Hypothalamus (tissue), 51 donors: ENCODE measurements around the gene ANXA4.

Experiments used
- DNase-seq, 51 donors: peaks; one replicate each; lab custom pipeline; 2025; lab: John Stamatoyannopoulos, UW

ANXA4 gene

DNA sequence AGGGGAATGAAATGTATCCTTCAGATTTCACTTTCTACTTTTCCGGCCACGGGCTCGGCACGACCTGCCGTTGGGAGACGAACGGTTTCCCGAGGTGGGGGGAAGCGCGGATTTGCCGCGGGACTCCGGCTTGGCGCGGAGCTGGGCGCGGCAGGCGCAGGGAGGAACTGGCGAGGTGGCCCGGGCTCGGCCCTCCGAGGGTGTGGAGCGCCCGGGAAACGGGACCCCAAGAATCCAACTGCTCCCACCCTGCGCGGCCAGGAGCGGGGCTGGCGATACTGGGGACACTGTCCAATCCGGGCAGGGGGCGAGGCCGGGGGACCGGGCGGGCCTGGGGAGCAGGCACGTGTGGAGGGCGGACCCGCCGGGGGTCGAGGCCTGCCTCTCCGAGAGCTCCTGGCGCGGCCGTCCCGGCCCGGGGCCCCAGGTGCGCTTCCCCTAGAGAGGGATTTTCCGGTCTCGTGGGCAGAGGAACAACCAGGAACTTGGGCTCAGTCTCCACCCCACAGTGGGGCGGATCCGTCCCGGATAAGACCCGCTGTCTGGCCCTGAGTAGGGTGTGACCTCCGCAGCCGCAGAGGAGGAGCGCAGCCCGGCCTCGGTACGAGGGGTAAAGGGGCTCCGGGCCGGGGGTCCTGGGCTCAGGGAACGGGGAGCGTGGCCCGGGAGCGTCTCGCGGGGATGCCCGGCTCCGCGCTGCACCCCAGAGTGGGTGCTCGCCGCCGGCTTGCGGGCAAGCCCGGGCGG is at the start of gene ANXA4:
ANXA4 (plus strand) TSS at position 560 of the 747 bp plus-strand sequence. CDS start 39,432 bp downstream, outside the sequence.
- peak in 37 of 51 donors; percentile 6 to 63 (median 28) for DNase-seq

GRCh38 chr2:69692424-69692823 is 49.5 kb upstream of the ANXA4 start:
- no peak for DNase-seq

DNA sequence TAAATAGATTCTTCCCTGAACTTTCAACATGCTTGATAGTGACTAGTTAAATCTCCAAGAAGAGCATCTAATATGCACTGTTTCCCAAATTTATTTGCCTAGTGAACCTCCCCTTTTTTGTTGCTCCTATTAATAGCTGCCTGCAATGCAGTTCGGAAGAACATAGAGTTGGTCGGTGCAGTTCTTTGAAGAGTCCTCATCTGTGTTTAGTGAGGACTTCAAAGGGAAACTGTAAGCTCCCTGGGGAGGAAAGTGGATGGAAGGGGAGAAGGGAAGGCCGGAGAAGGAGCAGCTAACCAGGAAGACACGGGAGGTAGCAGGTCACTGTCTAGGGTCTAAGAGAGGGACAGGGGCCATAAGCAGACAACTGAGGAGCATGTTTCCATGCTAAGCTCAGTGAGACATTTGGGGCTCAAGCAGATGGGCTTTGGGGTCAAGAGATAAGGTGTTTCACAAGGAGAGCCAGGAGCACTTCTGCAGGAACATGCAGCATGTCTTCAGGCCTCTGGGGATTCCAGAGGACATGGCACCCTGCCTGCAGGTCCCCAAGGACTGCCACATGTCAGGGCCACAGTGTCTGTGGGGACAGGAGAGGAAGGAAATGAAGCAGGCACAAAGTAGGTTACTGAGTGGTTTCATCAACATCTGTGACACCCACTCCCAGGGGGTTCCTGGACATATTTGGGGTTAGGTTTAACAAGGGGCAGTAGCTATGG is 48.7 kb upstream of the ANXA4 start:
- no peak for DNase-seq

DNA sequence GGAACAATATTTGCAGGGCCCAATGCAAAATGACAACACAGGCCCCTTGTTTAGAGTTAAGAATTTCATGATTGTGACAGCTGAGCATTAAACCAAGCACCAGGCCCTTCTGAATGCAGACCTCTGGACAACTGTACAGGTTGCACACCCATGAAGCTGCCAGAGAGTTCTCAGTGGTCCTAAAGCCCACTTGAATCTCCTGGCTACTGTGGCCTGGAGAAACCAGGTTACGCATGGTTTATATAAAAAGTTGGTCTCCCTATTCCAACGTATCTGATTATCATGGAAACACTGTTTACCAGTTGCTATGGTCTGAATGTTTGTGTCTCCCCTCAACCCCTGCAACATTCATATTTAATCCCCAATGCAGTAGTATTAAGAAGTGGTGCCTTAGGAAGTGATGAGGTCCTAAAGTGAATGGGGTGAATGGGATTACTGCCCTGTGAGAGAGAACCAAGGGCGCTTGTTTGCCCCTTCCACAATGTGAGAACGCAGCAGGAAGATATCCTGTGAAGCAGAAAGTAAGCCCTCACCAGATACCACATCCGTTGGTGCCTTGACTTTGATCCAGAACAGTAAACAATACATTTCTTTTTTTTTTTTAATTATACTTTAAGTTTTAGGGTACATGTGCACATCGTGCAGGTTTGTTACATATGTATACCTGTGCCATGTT is 48.0 kb upstream of the ANXA4 start:
- no peak for DNase-seq

- DNase-seq: no peak
These were observed 46.8 kb upstream of the ANXA4 start for GRCh38 chr2:69694894-69695849.

GRCh38 chr2:69695850-69696216 is 46.1 kb upstream of the ANXA4 start:
- DNase-seq: no peak

DNA sequence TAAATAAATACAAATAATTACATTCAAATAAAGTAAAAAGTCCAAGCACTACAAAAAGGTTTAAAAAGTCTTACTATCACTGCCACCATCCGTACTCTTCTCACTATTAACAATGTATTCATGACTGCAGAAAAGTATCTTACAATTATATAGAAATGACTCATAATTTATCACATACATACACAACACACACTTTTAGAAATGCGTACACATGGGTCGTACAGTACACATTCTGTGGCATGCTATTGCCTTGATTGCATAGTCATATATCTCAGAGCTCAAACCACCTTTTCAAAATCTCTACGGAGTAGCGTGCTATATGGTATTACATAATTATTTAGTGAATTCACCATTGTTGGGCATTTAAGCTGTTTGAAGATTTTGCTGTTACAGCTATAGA is 41.6 kb upstream of the ANXA4 start:
- DNase-seq: no peak

GRCh38 chr2:69701100-69701945 is 40.6 kb upstream of the ANXA4 start:
- no peak for DNase-seq

DNA sequence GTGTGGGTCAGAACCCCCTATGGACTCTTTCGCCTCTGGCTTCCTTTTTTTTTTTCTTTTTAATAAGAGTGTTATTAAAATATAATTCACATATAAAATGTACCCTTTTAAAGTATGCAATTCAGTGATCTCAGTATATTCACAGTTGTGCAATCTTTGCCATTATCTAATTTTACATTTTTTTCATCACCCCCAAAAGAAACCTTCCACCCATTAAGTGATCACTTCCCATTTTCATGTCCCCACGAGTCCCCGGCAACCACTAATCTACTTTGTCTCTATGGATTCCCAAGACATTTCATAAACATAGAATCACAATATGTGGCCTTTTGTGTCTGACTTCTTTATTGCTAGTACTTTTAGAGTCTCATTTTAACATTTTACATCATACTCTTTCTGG is 38.7 kb upstream of the ANXA4 start:
- no peak for DNase-seq

DNA sequence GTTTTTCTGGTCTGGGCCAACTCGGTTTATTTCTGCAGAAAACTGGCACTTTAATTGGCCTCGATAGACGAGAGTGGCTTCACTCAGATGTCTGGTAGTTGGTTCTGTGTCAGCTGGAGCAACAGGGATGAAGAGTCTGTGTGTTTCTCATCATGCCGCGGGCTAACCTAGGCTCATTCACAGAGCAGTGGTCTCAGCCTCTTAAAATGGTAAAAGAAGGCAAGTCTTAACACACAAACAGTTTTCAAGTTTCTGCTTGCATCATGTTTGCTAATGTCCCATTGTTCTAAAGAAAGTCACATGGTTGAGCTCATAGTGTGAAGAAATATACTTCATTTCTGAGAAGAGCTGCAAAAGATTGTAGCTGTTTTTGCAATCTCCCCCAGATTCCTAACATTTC is 37.5 kb upstream of the ANXA4 start:
- DNase-seq: no peak

DNA sequence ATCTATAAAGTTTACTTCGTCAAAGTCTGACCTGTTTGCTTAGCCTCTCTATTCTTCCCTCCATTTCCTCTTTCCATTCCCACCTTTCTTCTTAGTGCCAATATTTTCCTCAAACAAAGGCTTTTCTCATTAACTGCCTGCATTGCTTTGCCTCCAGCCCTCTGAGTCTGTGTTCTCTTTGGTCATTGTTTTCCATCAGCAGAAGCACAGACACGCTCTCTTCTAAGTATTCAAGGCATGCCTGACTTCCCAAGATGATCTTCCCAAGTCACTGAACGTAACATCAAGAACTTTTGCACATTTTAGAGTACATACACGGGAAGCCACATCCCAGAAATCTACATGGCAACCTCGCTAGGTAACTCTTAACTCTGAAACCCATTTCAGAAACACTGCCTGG is 32.6 kb upstream of the ANXA4 start:
- DNase-seq: no peak

DNA sequence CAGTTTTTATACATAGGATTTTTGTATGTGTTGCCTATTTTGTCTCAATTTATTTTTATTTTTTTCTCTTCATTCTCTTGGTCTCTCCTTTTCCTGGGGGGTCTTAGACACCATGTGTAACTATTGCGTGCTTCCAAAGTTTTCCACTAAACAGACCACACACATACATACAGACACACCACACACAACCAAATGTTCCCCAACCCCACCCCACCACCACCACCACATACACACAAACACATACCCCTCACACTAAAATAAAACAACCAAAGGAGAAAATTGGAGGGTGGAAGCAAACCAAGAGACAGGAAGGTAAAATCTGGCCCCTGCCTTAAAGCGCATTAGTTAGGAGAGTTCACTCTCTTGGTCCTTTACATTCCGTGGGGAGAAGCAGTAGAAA is 30.0 kb upstream of the ANXA4 start:
- DNase-seq: no peak

DNA sequence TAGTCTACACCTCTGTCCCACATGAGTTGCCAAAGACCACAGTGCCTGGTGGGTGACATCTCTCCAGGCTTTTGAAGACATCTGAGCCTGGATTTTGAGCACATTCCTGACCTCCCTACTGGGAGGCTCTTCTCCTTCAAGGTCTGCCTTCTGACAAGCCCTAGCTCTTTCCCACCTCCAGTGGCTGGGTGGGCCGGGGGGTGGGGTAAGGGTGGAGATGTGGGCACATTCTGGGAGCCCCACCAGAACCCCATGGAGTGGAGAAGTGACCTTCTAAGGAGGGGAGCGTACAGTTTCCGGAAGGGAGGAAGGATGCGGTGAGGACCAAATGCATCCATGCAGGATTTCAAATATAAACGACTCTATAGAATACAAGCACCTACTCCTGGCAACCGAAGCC is 27.9 kb upstream of the ANXA4 start:
- no peak for DNase-seq

GRCh38 chr2:69714539-69715220 is 27.3 kb upstream of the ANXA4 start:
- DNase-seq: peak; percentile 3 to 85 (median 43)

DNA sequence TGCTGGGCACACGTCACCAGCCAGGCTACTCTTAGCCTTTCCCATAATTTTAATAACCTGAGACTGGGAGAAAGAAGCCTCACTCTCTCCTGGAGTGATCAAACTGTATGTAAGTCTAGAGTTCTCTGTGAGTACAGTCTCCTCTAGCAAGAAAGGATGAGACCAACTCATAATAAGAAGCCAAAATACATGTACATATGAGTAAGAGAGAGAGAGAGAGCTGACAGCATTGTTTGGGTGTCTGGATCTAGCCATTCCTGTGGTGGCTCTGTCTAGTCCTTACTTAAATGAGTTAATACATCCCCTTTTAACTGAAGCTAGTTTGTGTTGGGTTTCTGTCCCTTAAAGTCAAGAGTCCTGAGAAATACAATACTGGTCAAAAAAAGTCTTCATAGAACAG is 26.0 kb upstream of the ANXA4 start:
- no peak for DNase-seq

GRCh38 chr2:69716555-69717120 is 25.3 kb upstream of the ANXA4 start:
- DNase-seq: peak in 1 of 51 donors; percentile 14

DNA sequence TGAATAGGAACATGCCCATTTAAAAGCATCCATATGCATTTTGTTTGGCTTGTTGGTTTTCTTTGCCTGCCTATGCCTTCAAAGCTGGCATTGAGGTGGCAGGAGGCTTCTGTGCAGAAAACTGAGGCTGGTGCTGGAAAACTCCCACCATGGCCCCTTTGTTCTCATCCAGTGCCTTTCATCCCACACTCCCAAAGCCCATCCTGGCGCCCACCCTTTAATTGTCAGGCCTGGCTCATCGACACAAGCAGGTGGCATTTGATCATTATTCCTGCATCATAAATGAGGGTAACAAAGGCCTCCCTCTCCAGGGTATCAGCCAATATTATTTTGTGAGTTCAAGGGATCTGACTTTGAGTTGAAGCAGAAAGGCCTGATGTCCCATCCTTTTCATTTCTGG is 24.7 kb upstream of the ANXA4 start:
- DNase-seq: no peak

DNA sequence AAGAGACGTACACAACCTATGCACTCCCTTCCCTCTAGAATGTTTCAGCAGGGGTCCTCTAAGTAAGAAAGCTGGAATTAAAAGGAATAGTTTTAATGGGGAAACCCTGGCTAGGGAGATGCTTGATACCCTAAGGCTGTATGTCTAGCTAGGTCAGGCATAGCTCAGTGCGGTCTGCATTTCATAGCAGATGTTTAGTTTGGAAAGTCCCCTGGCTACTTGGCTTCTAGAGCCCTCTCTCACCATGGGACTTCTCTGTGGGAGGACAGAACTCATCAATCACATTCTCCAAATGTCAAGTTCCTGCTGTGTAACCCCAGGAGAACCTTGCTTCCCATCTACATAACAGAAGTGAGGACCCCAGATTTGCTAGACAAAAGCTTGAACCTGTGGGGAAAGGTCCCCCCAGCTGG is 24.1 kb upstream of the ANXA4 start:
- no peak for DNase-seq
